ENCODE data around the gene TOMM20.
"Not testable (repeated sequence)": the region's sequence is repeated elsewhere in the genome, so short reads cannot be mapped to it uniquely, and the experiment has no call there.

The TOMM20 gene

DNA sequence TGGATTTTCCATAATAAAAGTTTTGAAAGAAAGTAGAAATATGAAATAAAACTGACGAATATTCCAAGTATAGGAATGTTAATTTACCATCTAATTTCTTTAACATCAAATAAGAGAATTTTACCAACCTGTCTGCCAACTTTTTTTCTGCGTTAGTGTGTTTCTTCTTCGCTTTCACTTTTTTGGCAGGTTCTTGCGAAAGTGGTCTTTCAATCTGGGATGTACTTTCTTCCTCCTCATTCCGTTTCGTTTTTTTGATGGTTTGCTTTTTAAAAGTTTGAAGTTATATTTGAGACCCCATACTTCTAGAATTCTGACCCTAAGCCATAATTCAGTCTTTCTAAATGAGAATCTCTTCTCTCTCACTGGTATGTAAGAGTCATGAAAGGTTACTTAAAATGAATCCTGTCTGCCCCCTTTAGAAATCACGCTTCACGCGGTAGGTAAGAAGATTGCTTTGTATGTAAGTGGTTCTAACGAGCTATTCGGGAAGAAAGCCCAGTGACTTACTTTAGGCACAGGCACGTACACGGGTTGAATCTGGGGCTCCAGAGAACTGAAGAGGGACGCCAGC is 31.8 kb upstream of the TOMM20 start:
- no peak for TF ChIP-seq EZH2phosphoT487 (conservative IDR thresholded peaks at IDR 0.05; ENCODE audit: low read length)
- TF ChIP-seq, protein P1, sequence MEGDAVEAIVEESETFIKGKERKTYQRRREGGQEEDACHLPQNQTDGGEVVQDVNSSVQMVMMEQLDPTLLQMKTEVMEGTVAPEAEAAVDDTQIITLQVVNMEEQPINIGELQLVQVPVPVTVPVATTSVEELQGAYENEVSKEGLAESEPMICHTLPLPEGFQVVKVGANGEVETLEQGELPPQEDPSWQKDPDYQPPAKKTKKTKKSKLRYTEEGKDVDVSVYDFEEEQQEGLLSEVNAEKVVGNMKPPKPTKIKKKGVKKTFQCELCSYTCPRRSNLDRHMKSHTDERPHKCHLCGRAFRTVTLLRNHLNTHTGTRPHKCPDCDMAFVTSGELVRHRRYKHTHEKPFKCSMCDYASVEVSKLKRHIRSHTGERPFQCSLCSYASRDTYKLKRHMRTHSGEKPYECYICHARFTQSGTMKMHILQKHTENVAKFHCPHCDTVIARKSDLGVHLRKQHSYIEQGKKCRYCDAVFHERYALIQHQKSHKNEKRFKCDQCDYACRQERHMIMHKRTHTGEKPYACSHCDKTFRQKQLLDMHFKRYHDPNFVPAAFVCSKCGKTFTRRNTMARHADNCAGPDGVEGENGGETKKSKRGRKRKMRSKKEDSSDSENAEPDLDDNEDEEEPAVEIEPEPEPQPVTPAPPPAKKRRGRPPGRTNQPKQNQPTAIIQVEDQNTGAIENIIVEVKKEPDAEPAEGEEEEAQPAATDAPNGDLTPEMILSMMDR (IDR thresholded peaks at IDR 0.05; ENCODE audit: insufficient read depth, low read length, poor library complexity, severe bottlenecking), result no peak
- H3K27me3 ChIP-seq (ENCODE audit: low read length), result no peaks in the 10 kb centered on the region
- no peaks in the 10 kb centered on the region; the same call in 1 of the 2 replicates for H4K20me1 ChIP-seq (ENCODE audit: low read depth, low read length)
- no peaks in the 10 kb centered on the region for H3K9me3 ChIP-seq (ENCODE audit: insufficient read depth, low read length)
- H3K9me2 ChIP-seq (replicated peaks; ENCODE audit: insufficient read depth, low read length), result no peaks in the 10 kb centered on the region
- H3K9ac ChIP-seq (ENCODE audit: low read length), result peak overlapping the region; percentile 82
- peaks cover 6% of the 10 kb centered on the region; the same call in 1 of the 2 replicates for H3F3A ChIP-seq (ENCODE audit: insufficient read depth)
- peak overlapping the region; percentile 76 for H2AFZ ChIP-seq (ENCODE audit: low read depth, low read length, severe bottlenecking)
- peak overlapping the region; percentile 91 for H3K4me2 ChIP-seq (ENCODE audit: low read depth, low read length, poor library complexity, severe bottlenecking)
- H3K36me3 ChIP-seq (ENCODE audit: low read length), result peaks cover 8% of the 10 kb centered on the region; the same call in 1 of the 2 replicates
- H3K79me2 ChIP-seq (ENCODE audit: insufficient read depth, low read length), result peaks cover 44% of the 10 kb centered on the region
- peak overlapping the region; percentile 86 for H3K4me3 ChIP-seq (ENCODE audit: insufficient read depth, low read length, poor library complexity, severe bottlenecking)
- peak overlapping the region; percentile 49 for H3K27ac ChIP-seq (ENCODE audit: low read depth, low read length)

DNA sequence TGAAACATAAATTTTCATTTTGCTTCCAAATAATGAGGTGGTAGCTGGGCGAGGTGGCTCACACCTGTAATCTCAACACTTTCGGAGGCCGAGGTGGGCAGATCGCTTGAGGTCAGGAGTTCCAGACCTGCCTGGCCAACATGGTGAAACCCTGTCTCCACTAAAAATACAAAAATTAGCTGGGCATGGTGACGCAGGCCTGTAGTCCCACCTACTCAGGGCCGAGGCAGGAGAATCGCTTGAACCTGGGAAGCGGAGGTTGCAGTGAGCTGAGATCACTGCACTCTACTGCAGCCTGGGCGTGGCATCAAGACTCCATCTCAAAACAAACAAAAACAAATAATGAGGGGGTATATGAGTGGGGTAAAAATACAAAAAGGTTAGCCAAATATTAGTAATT is 31.3 kb upstream of the TOMM20 start:
- not testable (repeated sequence) for H3K36me3 ChIP-seq (ENCODE audit: low read length); H4K20me1 ChIP-seq (ENCODE audit: low read depth, low read length)

DNA sequence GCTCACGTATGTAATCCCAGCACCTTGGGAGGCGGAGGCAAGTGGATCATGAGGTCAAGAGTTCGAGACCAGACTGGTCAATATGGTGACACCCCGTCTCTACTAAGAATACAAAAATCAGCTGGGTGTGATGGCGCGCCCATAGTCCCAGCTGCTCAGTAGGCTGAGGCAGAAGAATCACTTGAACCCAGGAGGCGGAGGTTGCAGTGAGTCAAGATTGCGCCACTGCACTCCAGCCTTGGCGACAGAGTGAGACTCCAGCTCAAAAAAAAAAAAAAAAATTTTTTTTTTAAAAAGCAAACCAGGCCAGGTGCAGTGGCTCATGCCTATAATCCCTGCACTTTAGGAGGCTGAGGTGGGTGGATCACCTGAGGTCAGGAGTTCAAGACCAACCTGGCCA is 30.6 kb upstream of the TOMM20 start:
- H3F3A ChIP-seq (ENCODE audit: insufficient read depth); H3K4me3 ChIP-seq (ENCODE audit: insufficient read depth, low read length, poor library complexity, severe bottlenecking): not testable (repeated sequence)
- H3K36me3 ChIP-seq (ENCODE audit: low read length), result peaks cover 15% of the 10 kb centered on the region; the same call in 1 of the 2 replicates

More for the DNA sequence above, 31.3 kb upstream of the TOMM20 start:
- Histone ChIP-seq H3K4me3 (ENCODE audit: insufficient read depth, low read length, poor library complexity, severe bottlenecking) (peak overlapping the region; percentile 86), H3K9ac (ENCODE audit: low read length) (peak overlapping the region; percentile 82), H3K4me2 (ENCODE audit: low read depth, low read length, poor library complexity, severe bottlenecking) (peak overlapping the region; percentile 91), H3K79me2 (ENCODE audit: insufficient read depth, low read length) (peaks cover 49% of the 10 kb centered on the region)
- H3K9me3 ChIP-seq (ENCODE audit: insufficient read depth, low read length); H3K27me3 ChIP-seq (ENCODE audit: low read length); H3K27ac ChIP-seq (ENCODE audit: low read depth, low read length); H2AFZ ChIP-seq (ENCODE audit: low read depth, low read length, severe bottlenecking); H3F3A ChIP-seq (ENCODE audit: insufficient read depth); H3K9me2 ChIP-seq (replicated peaks; ENCODE audit: insufficient read depth, low read length): not testable (repeated sequence)

DNA sequence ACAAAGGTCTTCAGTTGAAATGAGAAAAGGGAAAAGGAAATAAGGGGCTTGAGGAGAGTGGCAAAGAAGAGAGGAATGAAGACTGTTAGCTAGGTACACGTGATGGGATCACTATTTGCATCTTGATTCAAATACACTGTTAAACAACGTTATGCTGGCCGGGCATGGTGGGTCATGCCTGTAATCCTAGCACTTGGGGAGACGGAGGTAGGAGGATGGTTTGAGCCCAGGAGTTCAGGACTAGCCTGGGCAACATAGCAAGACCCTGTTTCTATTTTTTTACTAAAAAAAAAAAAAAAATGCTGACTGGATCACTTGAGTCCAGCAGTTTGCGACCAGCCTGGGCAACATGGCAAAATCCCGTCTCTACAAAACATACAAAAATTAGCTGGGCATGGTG is 30.0 kb upstream of the TOMM20 start:
- no peak overlapping the region for H3K4me2 ChIP-seq (ENCODE audit: low read depth, low read length, poor library complexity, severe bottlenecking)
- H3K27me3 ChIP-seq (ENCODE audit: low read length), result no peaks in the 10 kb centered on the region
- no peak overlapping the region for H2AFZ ChIP-seq (ENCODE audit: low read depth, low read length, severe bottlenecking)
- H3K79me2 ChIP-seq (ENCODE audit: insufficient read depth, low read length), result peaks cover 52% of the 10 kb centered on the region
- H4K20me1 ChIP-seq (ENCODE audit: low read depth, low read length), result no peaks in the 10 kb centered on the region; the same call in 1 of the 2 replicates
- TF ChIP-seq, protein P1 (IDR thresholded peaks at IDR 0.05; ENCODE audit: insufficient read depth, low read length, poor library complexity, severe bottlenecking), result no peak
- TF ChIP-seq EZH2phosphoT487 (conservative IDR thresholded peaks at IDR 0.05; ENCODE audit: low read length), result no peak
- H3F3A ChIP-seq (ENCODE audit: insufficient read depth), result no peaks in the 10 kb centered on the region
- H3K36me3 ChIP-seq (ENCODE audit: low read length), result peaks cover 15% of the 10 kb centered on the region; the same call in 1 of the 2 replicates
- no peaks in the 10 kb centered on the region for H3K9me3 ChIP-seq (ENCODE audit: insufficient read depth, low read length)
- no peak overlapping the region for H3K4me3 ChIP-seq (ENCODE audit: insufficient read depth, low read length, poor library complexity, severe bottlenecking)
- no peak overlapping the region for H3K9ac ChIP-seq (ENCODE audit: low read length)
- no peak overlapping the region for H3K27ac ChIP-seq (ENCODE audit: low read depth, low read length)
- H3K9me2 ChIP-seq (replicated peaks; ENCODE audit: insufficient read depth, low read length), result no peaks in the 10 kb centered on the region

More for the DNA sequence above, 30.6 kb upstream of the TOMM20 start:
- not testable (repeated sequence) for H4K20me1 ChIP-seq (ENCODE audit: low read depth, low read length); H3K9ac ChIP-seq (ENCODE audit: low read length); H3K9me2 ChIP-seq (replicated peaks; ENCODE audit: insufficient read depth, low read length); H3K27ac ChIP-seq (ENCODE audit: low read depth, low read length); H3K27me3 ChIP-seq (ENCODE audit: low read length); H2AFZ ChIP-seq (ENCODE audit: low read depth, low read length, severe bottlenecking); H3K9me3 ChIP-seq (ENCODE audit: insufficient read depth, low read length); H3K4me2 ChIP-seq (ENCODE audit: low read depth, low read length, poor library complexity, severe bottlenecking)
- peaks cover 51% of the 10 kb centered on the region for H3K79me2 ChIP-seq (ENCODE audit: insufficient read depth, low read length)
